ENCODE results near the gene AVPR2. TPM values are rescaled to one million over a fixed set of nuclear protein-coding genes. Genes with fewer than 3 reads are reported as not detected.
A peak's percentile ranks its signal among the peaks of the same experiment; 100 is the strongest.

AVPR2 gene
- polyA plus RNA-seq, 1 donor from 2014 or later, result not detected

GRCh38 chrX:153867671-153868070 lies 36.8 kb upstream of the AVPR2 start:
- peaks cover 11% of the 10 kb centered on the region for H3K27me3 Mint-ChIP-seq
- no peaks in the 10 kb centered on the region for H3K4me1 Mint-ChIP-seq
- H3K4me3 Mint-ChIP-seq, result no peak overlapping the region
- no peaks in the 10 kb centered on the region for H3K9me3 Mint-ChIP-seq
- no peak overlapping the region for H3K27ac Mint-ChIP-seq
- peaks cover 1% of the 10 kb centered on the region for H3K36me3 Mint-ChIP-seq

- Mint-ChIP-seq H3K27me3 (peaks cover 14% of the 10 kb centered on the region), H3K4me3 (no peak overlapping the region), H3K27ac (no peak overlapping the region), H3K36me3 (peaks cover 1% of the 10 kb centered on the region), H3K9me3 (no peaks in the 10 kb centered on the region), H3K4me1 (no peaks in the 10 kb centered on the region)
These were observed 35.6 kb upstream of the AVPR2 start for GRCh38 chrX:153868576-153869472.

GRCh38 chrX:153869473-153870287 lies 34.8 kb upstream of the AVPR2 start:
- Mint-ChIP-seq H3K9me3 (no peaks in the 10 kb centered on the region), H3K36me3 (peaks cover 2% of the 10 kb centered on the region), H3K27me3 (peaks cover 14% of the 10 kb centered on the region), H3K4me1 (no peaks in the 10 kb centered on the region), H3K4me3 (no peak overlapping the region), H3K27ac (no peak overlapping the region)

- Mint-ChIP-seq H3K4me3 (no peak overlapping the region), H3K27ac (no peak overlapping the region), H3K9me3 (no peaks in the 10 kb centered on the region), H3K27me3 (peaks cover 14% of the 10 kb centered on the region), H3K36me3 (peaks cover 3% of the 10 kb centered on the region), H3K4me1 (no peaks in the 10 kb centered on the region)
These were observed 34.2 kb upstream of the AVPR2 start for GRCh38 chrX:153870288-153870690.

- H3K27ac Mint-ChIP-seq, result no peak overlapping the region
- peaks cover 3% of the 10 kb centered on the region for H3K36me3 Mint-ChIP-seq
- no peak overlapping the region for H3K4me3 Mint-ChIP-seq
- H3K27me3 Mint-ChIP-seq, result peaks cover 12% of the 10 kb centered on the region
- H3K4me1 Mint-ChIP-seq, result no peaks in the 10 kb centered on the region
- no peaks in the 10 kb centered on the region for H3K9me3 Mint-ChIP-seq
These were observed 33.6 kb upstream of the AVPR2 start for GRCh38 chrX:153870791-153871360.

- peaks cover 0 to 3% (median 0%) of the 10 kb centered on the region in 3 donors for H3K9me3 Mint-ChIP-seq
- H3K4me3 Mint-ChIP-seq, result no peak overlapping the region
- H3K27me3 Mint-ChIP-seq, result peaks cover 11% of the 10 kb centered on the region
- H3K27ac Mint-ChIP-seq, result no peak overlapping the region
- peaks cover 3% of the 10 kb centered on the region for H3K36me3 Mint-ChIP-seq
- H3K4me1 Mint-ChIP-seq, result no peaks in the 10 kb centered on the region
These were observed 33.0 kb upstream of the AVPR2 start for GRCh38 chrX:153871451-153871850.

- Mint-ChIP-seq H3K4me3 (no peak overlapping the region), H3K36me3 (peaks cover 3% of the 10 kb centered on the region), H3K27me3 (peaks cover 10% of the 10 kb centered on the region), H3K4me1 (no peaks in the 10 kb centered on the region), H3K27ac (peak overlapping the region in 1 of 3 donors; percentile 39), H3K9me3 (peaks cover 0 to 3% (median 0%) of the 10 kb centered on the region in 3 donors)
These were observed 32.3 kb upstream of the AVPR2 start for GRCh38 chrX:153871946-153872878.

- Mint-ChIP-seq H3K27ac (no peak overlapping the region), H3K4me3 (no peak overlapping the region), H3K27me3 (peaks cover 19% of the 10 kb centered on the region), H3K36me3 (peaks cover 3% of the 10 kb centered on the region), H3K4me1 (peaks cover 3 to 9% (median 7%) of the 10 kb centered on the region in 3 donors), H3K9me3 (peaks cover 0 to 3% (median 0%) of the 10 kb centered on the region in 3 donors)
These were observed 31.0 kb upstream of the AVPR2 start for GRCh38 chrX:153873282-153874084.

- H3K4me1 Mint-ChIP-seq, result peaks cover 3 to 9% (median 8%) of the 10 kb centered on the region in 3 donors
- peaks cover 3% of the 10 kb centered on the region for H3K36me3 Mint-ChIP-seq
- no peak overlapping the region for H3K4me3 Mint-ChIP-seq
- H3K27me3 Mint-ChIP-seq, result peaks cover 23% of the 10 kb centered on the region
- H3K27ac Mint-ChIP-seq, result no peak overlapping the region
- peaks cover 0 to 3% (median 0%) of the 10 kb centered on the region in 3 donors for H3K9me3 Mint-ChIP-seq
These were observed 30.4 kb upstream of the AVPR2 start for GRCh38 chrX:153874085-153874365.

GRCh38 chrX:153874366-153875125 lies 29.9 kb upstream of the AVPR2 start:
- peaks cover 0 to 3% (median 0%) of the 10 kb centered on the region in 3 donors for H3K9me3 Mint-ChIP-seq
- peaks cover 3% of the 10 kb centered on the region for H3K36me3 Mint-ChIP-seq
- no peak overlapping the region for H3K4me3 Mint-ChIP-seq
- peaks cover 28% of the 10 kb centered on the region for H3K27me3 Mint-ChIP-seq
- H3K4me1 Mint-ChIP-seq, result peaks cover 3 to 11% (median 9%) of the 10 kb centered on the region in 3 donors
- H3K27ac Mint-ChIP-seq, result peak overlapping the region in 1 of 3 donors; percentile 5

GRCh38 chrX:153875391-153876111 lies 28.9 kb upstream of the AVPR2 start:
- H3K4me1 Mint-ChIP-seq, result peaks cover 3 to 11% (median 9%) of the 10 kb centered on the region in 3 donors
- H3K36me3 Mint-ChIP-seq, result peaks cover 3% of the 10 kb centered on the region
- peaks cover 30% of the 10 kb centered on the region for H3K27me3 Mint-ChIP-seq
- H3K27ac Mint-ChIP-seq, result peak overlapping the region in 1 of 3 donors; percentile 5
- H3K4me3 Mint-ChIP-seq, result peak overlapping the region in 1 of 4 donors; percentile 39
- peaks cover 0 to 3% (median 0%) of the 10 kb centered on the region in 3 donors for H3K9me3 Mint-ChIP-seq

- peaks cover 5% of the 10 kb centered on the region for H3K36me3 Mint-ChIP-seq
- peak overlapping the region in 1 of 4 donors; percentile 42 for H3K4me3 Mint-ChIP-seq
- H3K4me1 Mint-ChIP-seq, result peaks cover 3 to 11% (median 9%) of the 10 kb centered on the region in 3 donors
- H3K27ac Mint-ChIP-seq, result peak overlapping the region in 1 of 3 donors; percentile 26
- peaks cover 0 to 3% (median 0%) of the 10 kb centered on the region in 3 donors for H3K9me3 Mint-ChIP-seq
- peaks cover 30% of the 10 kb centered on the region for H3K27me3 Mint-ChIP-seq
These were observed 28.4 kb upstream of the AVPR2 start for GRCh38 chrX:153876112-153876491.
